SK-N-MC (cell line): ENCODE data around the gene FIS1.

Source experiments
- EZH2 ChIP-seq: fragments of 200-600 bp; sonication (generic); IDR thresholded peaks from one replicate; pipeline ENCODE4 v1.6.1; 2017; ENCODE audit warnings: antibody characterized with exemption
- POLR2AphosphoS5 ChIP-seq: IDR thresholded peaks from 2 replicates; pipeline ENCODE4 v1.6.1; 2012; ENCODE audit warnings: mild to moderate bottlenecking, low read depth, low read length, borderline replicate concordance

DNA sequence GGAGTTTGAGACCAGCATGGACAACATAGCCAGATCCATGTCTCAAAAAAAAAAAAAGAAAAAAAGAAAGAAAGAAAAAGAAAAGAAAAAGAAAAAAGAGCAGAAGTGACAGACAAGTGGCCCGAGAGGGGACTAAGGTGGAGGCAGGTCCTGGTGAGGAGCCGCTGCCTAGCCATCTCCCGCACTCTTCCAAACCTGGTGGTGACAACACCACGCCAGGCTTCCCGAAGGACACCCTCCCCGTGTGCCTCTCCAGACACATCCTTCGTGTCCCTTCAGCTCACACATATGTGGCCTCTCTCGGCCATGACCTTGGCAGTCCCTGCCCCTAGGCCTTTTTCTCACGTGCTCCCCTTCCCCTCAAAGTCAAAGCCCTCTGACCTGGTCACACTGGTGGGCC lies 40.3 kb upstream of the FIS1 start:
- no peak for TF ChIP-seq EZH2
- TF ChIP-seq POLR2AphosphoS5, result no peak
